ENCODE measurements around the gene MAP4.

DNA sequence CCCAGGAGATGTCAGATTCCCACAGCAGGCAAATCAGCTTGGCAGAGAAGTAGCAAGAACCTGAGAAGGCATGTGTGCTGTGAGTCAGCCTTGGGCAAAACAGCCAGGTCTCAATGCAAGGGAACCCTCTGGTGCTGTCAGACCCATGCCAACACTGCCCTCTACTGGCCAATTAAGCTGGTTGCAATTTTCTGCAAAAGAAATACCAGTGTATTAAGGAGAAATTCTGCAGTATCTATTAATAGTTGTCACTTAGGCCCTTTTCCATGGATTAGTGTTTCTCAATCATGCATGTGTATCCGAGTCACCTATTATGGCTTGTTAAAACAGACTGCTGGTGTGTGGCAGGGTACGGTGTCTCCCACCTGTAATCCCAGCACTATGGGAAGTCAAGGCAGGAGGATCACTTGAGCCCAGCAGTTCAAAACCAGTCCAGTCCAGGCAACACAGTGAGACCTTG, 26.2 kb downstream of the MAP4 start:
- TF ChIP-seq ZNF8 (CRISPR knock-in tag; IDR thresholded peaks at IDR 0.05) = no peak
- TF ChIP-seq ISL1 (CRISPR knock-in tag; IDR thresholded peaks at IDR 0.05) = no peak
- TF ChIP-seq PATZ1 (CRISPR knock-in tag; IDR thresholded peaks at IDR 0.05; ENCODE audit: borderline replicate concordance) = no peak
- TF ChIP-seq RARB (CRISPR knock-in tag; IDR thresholded peaks at IDR 0.05) = no peak
- TF ChIP-seq, protein P1, sequence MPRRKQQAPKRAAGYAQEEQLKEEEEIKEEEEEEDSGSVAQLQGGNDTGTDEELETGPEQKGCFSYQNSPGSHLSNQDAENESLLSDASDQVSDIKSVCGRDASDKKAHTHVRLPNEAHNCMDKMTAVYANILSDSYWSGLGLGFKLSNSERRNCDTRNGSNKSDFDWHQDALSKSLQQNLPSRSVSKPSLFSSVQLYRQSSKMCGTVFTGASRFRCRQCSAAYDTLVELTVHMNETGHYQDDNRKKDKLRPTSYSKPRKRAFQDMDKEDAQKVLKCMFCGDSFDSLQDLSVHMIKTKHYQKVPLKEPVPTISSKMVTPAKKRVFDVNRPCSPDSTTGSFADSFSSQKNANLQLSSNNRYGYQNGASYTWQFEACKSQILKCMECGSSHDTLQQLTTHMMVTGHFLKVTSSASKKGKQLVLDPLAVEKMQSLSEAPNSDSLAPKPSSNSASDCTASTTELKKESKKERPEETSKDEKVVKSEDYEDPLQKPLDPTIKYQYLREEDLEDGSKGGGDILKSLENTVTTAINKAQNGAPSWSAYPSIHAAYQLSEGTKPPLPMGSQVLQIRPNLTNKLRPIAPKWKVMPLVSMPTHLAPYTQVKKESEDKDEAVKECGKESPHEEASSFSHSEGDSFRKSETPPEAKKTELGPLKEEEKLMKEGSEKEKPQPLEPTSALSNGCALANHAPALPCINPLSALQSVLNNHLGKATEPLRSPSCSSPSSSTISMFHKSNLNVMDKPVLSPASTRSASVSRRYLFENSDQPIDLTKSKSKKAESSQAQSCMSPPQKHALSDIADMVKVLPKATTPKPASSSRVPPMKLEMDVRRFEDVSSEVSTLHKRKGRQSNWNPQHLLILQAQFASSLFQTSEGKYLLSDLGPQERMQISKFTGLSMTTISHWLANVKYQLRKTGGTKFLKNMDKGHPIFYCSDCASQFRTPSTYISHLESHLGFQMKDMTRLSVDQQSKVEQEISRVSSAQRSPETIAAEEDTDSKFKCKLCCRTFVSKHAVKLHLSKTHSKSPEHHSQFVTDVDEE (CRISPR knock-in tag; IDR thresholded peaks at IDR 0.05) = no peak
- TF ChIP-seq ESRRG (CRISPR knock-in tag; IDR thresholded peaks at IDR 0.05) = no peak
